ENCODE measurements around the gene SHISAL2B.
"Not testable (repeated sequence)": the region's sequence is repeated elsewhere in the genome, so short reads cannot be mapped to it uniquely, and the experiment has no call there.

Gene SHISAL2B

DNA sequence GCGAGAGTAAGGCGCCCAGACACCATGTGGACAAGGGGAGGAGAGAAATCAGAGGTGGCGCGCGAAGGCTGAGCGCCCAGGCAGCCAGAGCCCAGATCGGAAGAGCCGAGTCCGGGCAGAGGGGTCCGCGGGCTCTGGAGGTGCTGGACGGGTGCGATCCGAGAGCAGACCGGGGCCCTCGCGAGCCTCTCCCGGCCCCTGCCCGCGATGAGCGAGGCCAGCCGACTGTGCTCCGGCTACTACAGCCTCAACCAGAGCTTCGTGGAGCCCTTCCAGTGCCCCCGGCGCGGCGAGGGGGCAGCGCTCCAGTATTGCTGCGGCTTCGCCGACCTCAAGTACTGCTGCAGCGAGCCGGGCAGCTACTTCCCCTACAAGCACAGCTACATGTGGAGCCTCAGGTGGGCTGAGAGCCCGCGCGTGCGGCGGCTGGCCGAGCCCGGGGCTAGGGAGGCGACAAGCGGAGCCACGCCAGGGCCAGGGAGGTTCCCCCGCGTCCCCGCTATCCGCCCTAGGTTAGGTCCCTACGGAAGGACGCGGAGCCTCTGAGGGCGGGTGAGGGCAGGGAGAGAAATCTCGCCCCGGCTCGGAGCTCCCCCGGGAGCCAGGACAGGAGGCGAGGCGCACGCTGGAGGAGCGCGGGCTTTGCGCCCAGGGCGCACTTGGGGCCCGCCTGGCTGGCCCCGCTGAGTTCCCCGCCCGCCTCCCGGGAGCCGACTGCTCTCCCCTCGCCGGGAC, at the start of gene SHISAL2B:
SHISAL2B (plus strand) TSS at position 87 of the 735 bp plus-strand sequence; CDS start at position 208, 121 bp downstream.
- DNase-seq (ENCODE audit: low spot score) = peak; percentile 10

DNA sequence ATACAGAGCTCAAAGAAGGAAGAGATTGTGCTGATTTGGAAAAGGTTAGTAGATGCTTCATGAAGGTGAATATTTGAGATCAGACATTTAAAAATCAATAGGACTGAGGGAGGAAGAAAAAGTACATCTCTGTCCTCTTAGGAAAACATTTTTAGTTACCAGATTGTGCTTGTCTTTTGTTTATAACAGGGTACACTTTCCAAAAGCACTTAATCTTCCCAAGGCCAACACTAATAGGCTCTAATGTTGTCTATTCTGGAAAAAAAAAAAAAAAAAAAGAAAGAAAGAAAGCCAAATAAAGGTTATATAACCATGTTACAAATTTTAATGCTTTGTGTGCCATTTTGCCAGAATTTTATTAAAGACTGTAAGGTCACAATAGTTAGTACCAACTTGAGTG, 45.5 kb upstream of the SHISAL2B start:
- DNase-seq (ENCODE audit: low spot score) = no peak

DNA sequence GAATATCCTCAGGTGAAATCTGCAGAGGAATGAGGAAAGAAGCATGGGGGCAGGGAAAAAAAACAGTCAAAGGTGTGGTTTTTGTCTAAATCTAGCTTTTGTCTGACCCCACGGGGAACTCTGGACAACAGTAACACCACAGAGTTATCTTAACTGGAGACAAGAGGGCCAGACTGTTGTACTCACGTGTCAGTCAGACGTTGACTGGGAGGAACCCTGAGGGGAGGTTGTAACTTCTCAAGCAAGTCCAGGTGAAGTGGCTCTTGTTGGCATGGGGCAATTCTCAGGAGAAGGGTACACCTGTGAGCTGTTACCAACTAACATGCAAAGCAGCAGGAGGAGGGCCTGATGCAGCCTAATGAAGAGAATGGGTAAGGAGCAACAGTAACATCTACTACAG, 44.1 kb upstream of the SHISAL2B start:
- DNase-seq (ENCODE audit: low spot score) = no peak

DNA sequence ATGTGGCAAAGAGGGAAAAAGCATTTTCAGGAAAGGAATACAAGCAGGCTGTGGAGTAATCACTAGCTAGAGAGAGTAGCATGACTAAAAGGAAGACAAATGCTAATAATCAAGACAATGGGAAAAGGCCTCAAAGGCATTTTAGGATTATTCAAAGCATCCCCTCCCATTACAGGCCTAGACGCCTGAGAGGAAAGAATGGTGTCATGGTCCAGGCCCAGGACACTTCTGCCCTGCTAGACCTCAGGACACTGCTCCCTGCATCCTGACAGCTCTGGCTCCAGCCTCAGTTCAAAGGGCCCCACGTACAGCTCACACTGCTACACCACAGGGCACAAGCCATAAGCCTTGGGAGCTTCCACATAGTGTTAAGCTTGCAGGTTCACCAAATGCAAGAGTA, 40.8 kb upstream of the SHISAL2B start:
- DNase-seq (ENCODE audit: low spot score) = no peak

DNA sequence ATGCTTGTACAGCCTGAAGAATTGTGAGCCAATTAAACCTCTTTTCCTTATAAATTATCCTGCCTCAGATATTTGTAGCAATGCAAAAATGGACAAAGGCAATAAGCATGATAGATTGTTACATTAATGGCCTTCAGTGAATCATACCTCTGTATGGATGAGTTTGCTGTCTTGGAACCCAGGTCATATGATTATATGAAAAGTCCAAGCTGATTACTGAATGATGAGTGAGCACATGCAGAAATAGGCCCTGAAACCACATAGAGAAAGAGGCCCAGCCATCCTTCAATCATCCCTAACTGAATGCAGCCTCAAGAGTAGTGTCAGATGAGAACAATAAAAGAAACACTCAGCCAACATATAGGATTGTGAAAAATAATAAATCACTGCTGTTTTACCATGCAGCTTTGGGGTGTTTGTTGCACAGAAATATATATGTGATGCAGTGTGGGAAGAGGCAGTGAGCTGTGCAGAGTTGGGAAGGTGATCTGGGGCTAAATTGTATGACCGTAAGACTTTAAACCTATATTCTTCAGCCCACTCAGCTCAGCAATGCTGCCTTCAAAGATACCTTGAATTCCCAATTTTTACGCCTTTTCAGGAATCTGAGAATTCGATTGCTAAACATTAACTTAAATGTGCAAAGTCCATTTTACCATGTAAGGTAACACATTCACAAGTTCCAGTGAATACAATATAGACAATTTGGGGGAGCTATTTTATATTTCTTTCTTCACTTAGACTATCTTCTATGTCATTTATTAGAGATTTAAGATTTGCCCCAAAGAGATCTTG, 36.3 kb upstream of the SHISAL2B start:
- no peak for DNase-seq (ENCODE audit: low spot score)

DNA sequence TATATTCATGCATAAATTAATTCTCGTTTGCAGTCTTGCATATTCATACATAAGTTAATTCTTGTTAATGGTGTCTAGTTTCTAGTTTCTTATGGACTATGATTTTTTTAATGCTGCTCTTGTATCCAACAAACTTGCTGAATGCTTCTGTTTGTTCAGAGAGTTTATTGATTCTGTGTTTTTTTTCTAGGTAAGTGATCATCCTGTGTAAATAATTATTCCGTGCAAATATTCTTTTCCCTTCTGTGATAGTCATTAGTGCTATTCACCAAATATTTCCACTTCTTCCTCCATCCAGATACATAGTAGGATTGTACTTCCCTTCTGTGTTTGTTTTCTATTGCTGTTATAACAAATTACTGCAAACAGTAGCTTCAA, 35.8 kb upstream of the SHISAL2B start:
- no peak for DNase-seq (ENCODE audit: low spot score)

DNA sequence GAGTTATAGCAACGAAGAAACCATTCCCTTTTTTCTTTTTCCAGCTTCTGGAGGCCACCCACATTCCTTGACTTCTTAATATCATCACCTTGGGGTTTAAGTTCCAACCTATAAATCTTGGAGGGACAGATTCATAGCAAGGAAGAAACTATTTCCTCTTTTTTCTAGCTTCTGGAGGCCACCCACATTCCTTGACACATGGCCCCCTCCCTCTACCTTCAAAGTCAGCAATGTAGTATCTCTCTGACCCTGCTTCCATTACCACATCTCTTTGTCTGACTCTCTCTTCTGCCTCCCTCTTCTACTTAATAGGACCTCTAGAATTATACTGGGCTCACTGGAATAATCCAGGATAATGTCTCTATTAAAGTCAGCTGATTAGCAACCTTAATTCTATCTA, 34.7 kb upstream of the SHISAL2B start:
- DNase-seq (ENCODE audit: low spot score) = no peak

DNA sequence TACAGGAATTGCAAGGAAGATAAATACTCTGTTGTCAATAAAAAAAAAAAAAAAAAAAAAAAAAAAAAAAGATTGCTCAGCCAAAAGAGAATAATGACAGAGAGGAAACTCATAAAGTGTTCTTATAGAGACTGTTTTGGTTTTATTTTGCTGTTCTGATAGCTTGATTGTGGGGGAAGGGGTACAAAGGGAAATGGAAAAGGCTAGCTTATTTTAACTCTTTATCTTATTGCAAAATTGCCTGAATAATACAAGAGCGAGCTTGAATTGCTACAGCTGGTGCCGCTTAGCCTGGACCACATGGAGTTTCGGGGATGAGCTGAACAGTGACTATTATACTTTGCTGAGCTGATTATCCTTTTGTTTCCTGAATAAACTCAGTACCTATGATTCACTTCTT, 31.0 kb upstream of the SHISAL2B start:
- DNase-seq (ENCODE audit: low spot score) = no peak

DNA sequence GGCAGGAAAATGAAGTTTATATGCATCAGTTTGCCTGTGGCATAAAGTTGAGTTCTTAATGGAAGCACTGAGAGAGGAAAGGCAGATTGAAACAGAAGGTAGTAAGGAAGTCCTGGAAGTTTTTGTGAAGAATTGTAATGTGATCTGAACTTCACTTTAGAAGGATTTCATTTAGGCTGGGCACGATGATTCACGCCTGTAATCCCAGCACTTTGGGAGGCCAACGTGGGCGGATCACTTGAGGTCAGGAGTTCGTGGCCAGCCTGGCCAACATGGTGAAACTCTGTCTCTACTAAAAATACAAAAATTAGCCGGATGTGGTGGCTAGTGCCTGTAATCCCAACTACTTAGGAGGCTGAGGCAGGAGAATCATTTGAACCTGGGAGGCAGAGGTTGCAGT, 27.1 kb upstream of the SHISAL2B start:
- DNase-seq (ENCODE audit: low spot score) = not testable (repeated sequence)

DNA sequence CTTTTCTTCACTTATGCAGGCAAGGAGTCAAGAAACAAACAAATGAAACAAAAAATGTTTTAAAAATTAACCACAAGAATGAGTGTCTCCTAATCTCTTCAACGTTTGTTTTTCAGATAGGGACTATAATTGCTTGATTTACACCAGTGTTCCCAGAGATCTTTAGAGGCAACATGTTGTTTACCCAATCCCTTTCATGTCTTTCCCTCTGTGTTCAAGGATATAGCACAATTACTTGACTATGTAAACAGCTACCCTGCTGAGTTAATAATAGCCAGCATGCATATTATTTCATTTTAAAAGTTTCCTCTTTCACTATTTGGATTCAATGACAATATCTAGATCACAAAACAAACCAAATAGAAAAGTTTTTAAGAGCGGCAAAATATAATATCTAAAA, 25.1 kb upstream of the SHISAL2B start:
- DNase-seq (ENCODE audit: low spot score) = no peak

DNA sequence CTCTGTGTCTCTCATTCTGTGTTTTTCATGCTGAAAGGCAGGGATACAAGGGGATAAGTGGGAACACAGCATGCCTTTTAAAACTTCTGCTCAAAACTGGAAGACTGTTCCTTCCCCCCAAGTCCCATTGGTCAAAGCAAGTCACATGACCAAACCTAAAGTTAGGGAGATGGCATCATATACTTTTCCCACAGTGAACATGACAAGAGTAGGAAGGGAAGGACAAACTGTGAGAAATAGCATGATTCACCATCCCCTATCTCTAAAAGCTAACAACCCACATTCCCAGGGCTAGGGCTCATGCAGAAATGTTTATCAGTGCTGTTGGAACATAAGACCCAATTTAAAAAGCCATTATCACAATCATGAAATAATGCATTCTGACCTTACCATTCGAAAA, 24.2 kb upstream of the SHISAL2B start:
- no peak for DNase-seq (ENCODE audit: low spot score)

DNA sequence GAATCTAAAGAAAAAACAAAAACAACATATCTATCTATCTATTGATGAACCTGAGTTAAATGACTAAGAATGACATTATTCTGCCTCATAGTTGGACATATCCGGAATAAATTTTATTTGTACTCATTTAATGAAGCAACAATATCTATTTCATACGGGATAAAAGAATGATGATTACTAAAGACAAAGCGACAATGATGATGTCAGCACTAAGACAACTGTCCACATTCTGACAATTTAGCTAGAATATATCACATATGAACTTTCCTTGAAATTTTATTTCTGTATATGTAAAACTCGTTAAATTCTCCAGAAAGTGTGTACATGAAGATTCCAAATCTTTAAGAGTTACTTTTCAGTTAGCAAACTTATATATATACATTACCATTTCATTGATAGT, 23.2 kb upstream of the SHISAL2B start:
- no peak for DNase-seq (ENCODE audit: low spot score)

DNA sequence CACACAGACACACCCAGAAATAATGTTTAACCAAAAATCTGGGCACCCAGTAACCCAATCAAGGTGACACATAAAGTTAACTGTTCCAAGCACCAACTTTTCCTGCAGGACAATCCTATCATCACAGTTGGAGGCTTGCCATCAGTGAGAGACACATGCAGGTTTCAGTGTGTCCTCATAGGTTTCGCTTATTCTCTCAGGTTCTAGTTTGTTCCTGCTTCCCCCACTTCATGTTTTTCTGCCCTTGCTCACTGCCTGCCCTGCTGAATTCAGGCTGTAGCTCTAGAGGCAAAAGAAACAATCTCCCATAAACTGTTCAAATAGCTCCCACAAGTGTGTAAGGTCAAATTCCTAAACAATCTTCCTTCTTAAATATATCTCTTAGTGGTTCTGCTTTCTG, 20.0 kb upstream of the SHISAL2B start:
- DNase-seq (ENCODE audit: low spot score) = no peak

DNA sequence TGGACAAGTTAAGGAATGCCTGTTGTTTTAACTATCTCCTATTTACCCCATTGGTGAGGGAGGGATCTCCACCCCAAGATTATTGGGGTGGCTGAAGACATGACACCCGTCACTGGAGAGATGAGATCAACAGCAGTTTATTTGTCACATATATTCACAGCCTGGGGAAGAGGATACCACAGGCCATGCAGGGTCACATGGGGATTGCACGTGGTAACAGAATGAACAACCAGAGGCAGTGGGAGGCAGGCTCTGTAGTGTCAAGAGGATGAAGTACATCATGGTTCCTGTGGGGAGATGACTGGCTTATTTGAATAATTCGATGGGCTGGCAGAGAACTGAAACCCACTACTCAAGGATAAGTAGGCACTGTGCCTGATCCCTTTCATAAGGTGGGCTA, 18.6 kb upstream of the SHISAL2B start:
- no peak for DNase-seq (ENCODE audit: low spot score)

DNA sequence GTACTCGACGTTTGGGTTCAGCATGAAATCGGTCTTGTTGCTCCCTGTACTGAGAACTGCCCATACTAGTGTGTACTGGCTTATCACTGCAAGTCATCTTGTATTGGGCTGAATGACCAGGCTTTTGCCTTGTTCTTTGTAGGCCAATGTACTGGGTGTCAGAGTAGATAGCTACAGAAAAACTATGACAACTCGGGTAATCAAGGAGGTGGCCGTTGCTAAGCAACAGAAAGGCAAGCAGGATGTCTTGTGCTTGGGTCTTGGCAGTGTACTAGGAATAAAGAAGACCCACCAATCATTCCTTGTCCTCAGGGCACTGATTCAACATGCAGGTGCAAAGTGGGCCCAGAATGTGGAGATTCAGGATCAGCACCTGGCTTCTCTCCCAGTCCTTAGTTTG, 11.9 kb upstream of the SHISAL2B start:
- no peak for DNase-seq (ENCODE audit: low spot score)

DNA sequence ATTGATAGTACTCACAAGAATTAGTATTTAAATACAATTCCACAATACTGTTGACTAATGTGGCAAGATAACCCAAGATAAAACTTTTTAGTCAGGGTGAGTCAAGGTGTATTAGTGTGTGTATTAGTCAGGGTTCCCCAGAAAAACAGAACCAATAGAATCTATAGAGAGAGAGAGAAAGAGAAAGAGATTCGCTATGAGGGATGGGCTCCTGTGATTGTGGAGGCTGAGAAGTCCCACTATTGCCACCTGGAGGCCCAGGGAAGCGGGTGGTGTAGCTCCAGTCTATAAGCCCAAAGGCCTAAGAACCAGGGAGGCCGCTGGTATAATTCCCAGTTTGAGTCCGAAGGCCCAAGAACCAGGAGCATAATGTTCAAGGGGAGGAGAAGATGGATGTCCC, 10.0 kb upstream of the SHISAL2B start:
- no peak for DNase-seq (ENCODE audit: low spot score)

DNA sequence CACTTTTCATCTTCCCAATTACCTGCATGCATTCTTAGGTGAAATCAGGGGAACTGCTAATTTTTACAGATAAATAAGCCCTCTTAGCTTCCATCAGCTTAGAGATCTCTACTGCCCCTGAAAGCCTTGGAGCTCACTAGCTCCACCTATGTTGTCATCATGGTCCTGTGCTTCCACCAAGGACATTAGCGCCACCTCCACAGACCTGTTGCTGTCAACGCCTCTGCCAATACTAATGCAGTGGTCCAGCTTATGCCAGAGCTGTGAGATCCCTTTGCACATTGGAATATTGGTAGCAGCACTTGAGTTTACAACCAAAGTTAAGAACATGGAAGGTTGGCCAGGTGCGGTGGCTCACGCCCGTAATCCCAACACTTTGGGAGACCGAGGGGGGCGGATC, 7.7 kb upstream of the SHISAL2B start:
- DNase-seq (ENCODE audit: low spot score) = no peak

DNA sequence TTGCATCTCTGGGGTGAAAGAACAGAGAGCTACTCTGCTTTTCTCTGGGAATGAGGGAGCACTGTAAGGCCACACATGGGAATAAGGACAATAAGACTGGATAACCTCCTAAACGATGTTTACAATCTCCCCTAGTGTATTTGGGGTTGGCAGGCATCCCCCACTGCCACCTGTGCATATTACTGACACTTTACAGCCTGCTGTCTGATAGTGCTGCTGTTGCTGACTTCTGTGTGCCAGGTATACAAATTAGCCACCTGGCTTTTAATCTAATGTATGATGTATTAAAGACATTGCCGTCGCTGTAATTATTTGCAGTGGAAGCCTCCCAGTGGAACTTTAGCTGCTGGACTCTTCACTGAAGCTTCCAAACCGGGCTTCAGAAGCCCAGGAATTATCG, 4.4 kb upstream of the SHISAL2B start:
- DNase-seq (ENCODE audit: low spot score) = no peak

DNA sequence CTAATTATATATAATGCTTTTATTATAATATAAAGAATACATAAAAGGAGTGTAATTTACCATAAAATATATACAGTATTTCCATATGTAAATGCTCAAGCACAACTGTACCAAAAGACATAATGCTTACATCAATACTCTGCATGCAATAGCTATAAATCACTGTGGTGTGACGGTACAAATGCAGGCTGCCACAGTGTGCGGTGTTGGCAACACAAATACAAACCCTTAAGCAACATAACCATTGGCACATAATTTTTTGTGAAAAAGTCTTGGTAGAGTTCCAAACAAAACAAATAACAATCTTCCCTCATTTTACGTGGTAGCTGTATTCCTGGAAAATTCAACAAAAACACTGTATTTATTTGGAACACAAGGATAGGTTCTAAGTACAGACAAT, 1.9 kb upstream of the SHISAL2B start:
- no peak for DNase-seq (ENCODE audit: low spot score)

DNA sequence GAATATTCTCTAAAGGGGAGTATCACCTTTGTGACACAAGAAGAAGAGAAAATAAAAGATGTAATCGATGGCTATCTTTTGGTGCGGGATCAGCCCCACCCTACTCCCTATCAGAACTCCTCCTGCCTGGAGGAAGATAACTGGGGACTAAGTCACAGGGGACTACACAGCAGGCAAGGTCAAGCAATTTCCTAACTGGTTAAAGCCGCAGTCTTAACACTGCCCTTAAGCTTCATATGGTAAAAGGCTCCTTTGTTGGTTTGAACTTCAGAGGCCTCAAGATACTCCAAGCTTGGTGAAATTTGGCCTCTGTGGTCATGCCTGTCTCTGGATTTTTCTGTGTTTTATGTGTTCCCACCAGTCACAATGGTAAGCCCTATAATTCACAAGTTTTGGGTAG, 1.3 kb upstream of the SHISAL2B start:
- DNase-seq (ENCODE audit: low spot score) = no peak

DNA sequence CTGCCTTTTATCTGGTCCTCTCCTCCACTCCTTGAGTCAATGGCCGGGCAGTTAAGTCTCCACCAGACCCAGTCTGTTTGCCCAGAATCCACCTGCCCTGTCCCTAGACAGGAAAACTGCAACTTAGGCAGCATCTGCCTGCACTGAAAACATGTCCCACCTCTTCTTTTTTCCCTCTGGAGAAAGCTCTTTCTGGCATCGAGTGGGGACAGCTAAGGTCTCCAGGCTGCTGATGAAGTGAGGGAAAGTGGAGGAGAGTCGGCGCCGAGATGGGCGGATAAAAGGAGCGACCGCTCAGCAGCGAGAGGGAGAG, 243 bp upstream of the SHISAL2B start:
- DNase-seq (ENCODE audit: low spot score) = no peak

DNA sequence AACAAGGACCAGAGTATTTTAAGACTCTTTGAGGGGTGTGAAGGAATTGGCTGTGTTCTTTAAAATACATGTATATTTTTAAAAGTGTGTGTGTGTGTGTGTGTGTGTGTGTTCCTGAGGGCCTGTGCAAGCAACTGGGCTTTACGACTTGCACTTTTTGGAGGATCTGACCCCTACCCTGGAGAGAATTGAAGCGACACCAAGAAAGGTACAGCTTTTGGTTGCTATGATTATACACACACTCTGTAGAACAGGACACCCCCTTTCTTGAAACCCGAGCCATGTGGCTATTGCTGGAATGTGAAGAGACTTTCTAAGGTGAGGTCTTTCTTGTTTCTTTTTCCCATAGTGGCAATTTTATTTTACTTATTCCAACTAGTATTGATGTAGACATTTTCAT, 988 bp downstream of the SHISAL2B start:
- DNase-seq (ENCODE audit: low spot score) = no peak

DNA sequence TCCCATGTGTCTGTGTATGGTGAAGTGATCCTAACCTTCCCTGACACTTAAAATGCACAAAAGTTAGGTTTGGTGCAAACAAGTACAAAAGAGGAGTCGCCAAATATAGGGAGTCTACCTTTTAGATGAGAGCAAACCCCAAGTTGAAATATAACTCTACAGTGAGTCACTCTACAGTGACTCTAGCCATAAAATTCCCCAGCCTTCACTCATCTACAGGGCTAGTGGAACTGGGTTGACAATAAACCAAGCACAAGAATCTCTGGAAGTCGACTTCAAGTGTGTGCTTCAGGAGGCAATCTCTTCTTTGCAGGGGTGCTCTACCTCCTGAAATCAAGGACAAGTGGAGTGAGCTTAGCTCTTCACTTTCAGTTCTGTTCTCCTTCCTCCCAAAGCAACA, 3.3 kb downstream of the SHISAL2B start:
- DNase-seq (ENCODE audit: low spot score) = no peak

DNA sequence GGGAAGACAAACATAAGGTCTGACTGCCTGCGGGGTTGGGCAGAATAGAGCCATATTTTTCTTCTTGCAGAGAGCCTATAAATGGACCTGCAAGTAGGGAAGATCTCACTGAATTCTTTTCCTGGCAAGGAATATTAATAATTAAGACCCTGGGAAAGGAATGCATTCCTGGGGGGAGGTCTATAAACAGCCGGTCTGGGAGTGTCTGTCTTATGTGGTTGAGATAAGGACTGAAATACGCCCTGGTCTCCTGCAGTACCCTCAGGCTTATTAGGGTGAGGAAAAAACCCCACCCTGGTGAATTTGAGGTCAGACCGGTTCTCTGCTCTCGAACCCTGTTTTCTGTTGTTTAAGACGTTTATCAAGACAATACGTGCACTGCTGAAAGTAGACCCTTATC, 6.1 kb downstream of the SHISAL2B start:
- not testable (repeated sequence) for DNase-seq (ENCODE audit: low spot score)

Measured in germinal center (tissue), 1 donor.